Coronary artery (tissue), 2 donors: ENCODE measurements around the gene ATOX1.
A peak's percentile ranks its signal among the peaks of the same experiment; 100 is the strongest.

Source experiments
- DNase-seq: peaks from one replicate; pipeline ENCODE4 v3.0.0-alpha.2; 2017; ENCODE audit warnings: low spot score
- H3K27ac ChIP-seq, 2 donors: fragments of 200-600 bp; sonication (generic); one replicate each; pipeline ENCODE4 v1.5.1; 2016 to 2019
- H3K4me3 ChIP-seq: fragments of 200-600 bp; sonication (generic); 2 replicates; pipeline ENCODE4 v1.5.1; 2016; ENCODE audit warnings: mild to moderate bottlenecking, moderate library complexity
- TF ChIP-seq, protein P1 (sequence below): fragments of 200-600 bp; sonication (generic); IDR thresholded peaks from one replicate; pipeline ENCODE4 v1.5.1; 2019; ENCODE audit warnings: antibody characterized with exemption

Gene ATOX1

DNA sequence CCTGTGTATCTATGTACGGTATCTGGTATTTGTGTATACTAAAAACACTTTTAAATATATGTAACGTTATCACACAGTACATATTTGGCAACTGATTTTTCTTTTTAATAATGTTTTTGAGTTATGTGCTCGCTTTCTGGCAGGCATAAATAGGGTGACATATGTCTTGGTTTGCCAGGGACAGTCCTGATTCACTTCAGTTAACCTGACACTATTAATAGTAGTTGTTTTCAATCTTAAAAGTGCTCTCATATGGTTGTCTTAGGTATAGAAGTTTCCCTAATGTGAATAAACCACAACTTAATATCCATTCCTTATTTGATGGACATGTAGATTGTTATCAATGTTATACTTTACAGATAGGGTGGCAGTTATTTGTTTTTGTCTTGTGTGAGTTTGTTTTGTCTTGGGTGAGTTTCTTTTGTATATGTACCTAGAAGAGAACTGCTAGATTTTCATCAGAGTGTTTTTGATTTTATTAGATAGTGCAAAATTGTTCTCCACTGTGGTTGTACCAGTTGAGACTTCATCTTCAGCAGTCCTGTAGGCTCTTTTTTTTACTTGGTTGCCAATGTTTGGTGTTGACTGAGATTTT is 21.2 kb upstream of the ATOX1 start:
- DNase-seq = no peak
- Histone ChIP-seq H3K4me3 (no peak overlapping the region), H3K27ac (no peak overlapping the region)
- TF ChIP-seq, protein P1, sequence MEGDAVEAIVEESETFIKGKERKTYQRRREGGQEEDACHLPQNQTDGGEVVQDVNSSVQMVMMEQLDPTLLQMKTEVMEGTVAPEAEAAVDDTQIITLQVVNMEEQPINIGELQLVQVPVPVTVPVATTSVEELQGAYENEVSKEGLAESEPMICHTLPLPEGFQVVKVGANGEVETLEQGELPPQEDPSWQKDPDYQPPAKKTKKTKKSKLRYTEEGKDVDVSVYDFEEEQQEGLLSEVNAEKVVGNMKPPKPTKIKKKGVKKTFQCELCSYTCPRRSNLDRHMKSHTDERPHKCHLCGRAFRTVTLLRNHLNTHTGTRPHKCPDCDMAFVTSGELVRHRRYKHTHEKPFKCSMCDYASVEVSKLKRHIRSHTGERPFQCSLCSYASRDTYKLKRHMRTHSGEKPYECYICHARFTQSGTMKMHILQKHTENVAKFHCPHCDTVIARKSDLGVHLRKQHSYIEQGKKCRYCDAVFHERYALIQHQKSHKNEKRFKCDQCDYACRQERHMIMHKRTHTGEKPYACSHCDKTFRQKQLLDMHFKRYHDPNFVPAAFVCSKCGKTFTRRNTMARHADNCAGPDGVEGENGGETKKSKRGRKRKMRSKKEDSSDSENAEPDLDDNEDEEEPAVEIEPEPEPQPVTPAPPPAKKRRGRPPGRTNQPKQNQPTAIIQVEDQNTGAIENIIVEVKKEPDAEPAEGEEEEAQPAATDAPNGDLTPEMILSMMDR = no peak

DNA sequence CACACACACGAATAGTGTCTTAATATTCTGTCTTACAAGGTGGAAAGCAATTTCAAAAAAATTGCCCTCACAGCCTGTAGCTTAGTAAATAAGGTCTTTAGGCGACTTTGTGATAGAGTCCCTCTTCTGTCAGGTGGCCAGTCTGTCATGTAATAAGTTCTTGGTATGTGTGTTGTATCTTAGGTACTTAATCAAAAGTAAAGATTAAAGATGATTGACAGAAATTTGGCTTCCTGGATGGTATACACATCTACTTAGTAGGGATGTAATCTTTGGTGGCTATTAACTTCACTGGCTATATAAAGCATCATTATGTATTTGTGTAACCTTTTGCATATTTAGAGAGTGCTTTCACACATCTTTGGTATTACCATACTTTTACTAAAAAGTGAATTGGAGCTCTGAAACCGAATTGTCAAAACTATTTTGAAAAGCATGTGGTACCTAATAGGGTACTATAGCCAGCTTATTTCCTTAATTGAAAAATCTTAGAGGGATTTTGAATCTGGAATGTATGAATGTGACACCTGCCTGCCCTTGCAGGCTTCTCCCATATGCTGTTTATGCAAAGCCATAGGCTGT is 16.7 kb upstream of the ATOX1 start:
- TF ChIP-seq, protein P1 = no peak
- H3K4me3 ChIP-seq = peak overlapping the region; percentile 91
- H3K27ac ChIP-seq = peak overlapping the region in 1 of 2 donors; percentile 39
- no peak for DNase-seq

DNA sequence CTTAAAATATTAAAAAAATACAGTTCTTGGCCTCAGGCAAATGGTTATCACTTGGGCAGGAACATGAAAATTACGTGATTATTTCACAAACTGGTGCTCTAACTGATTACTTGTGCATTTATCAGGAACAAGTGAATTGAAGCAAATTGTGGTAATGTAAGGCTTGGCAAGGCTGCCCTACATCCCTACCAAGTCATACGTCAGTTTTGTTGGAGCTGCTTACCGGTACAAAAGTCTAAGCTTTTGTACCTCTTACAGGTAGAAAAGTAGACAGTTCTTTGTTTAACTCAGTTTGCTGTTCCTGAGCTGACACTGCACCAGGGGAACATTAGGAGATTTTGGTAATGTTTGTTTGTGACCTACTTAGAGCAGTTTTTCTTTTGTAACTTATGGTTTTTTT is 15.5 kb upstream of the ATOX1 start:
- TF ChIP-seq, protein P1 = no peak
- peak overlapping the region; percentile 91 for H3K4me3 ChIP-seq
- DNase-seq = no peak
- H3K27ac ChIP-seq = peak overlapping the region; percentile 94 to 96

DNA sequence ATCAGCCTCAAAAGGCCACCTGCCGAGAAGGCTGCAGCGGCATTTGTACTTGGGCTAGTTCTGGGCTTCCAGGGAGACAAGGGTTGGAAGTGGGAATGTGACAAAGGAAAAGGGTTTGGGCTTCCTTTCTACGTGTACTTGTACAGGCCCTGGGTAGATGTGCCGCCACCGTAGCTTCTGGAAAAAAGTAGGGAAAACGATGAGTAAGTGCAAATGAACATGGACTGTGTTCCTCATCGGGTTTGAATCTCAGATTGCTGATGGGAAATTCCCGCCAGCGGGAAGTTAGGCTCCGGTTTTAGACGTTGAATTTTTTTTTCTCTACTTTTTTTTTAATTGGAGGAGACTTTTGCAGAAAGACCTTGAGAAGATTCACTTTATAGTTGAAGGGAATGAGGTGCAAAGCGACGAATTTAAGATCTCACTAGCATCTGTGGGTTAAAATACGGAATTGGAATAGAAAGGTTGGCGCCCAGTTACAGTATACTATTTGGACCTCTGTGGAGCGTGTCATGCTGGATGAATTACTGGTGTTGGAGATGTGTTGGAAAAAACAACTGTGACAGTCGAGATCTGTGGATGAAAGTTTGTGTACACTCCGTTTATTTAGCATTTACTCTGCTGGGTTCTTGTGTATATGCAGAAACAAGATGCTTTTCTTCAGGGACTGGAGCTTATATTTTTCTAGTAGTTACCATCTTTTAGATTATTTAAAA is 14.6 kb upstream of the ATOX1 start:
- TF ChIP-seq, protein P1 = no peak
- no peak for DNase-seq
- peak overlapping the region; percentile 91 for H3K4me3 ChIP-seq
- H3K27ac ChIP-seq = peak overlapping the region; percentile 94 to 96

DNA sequence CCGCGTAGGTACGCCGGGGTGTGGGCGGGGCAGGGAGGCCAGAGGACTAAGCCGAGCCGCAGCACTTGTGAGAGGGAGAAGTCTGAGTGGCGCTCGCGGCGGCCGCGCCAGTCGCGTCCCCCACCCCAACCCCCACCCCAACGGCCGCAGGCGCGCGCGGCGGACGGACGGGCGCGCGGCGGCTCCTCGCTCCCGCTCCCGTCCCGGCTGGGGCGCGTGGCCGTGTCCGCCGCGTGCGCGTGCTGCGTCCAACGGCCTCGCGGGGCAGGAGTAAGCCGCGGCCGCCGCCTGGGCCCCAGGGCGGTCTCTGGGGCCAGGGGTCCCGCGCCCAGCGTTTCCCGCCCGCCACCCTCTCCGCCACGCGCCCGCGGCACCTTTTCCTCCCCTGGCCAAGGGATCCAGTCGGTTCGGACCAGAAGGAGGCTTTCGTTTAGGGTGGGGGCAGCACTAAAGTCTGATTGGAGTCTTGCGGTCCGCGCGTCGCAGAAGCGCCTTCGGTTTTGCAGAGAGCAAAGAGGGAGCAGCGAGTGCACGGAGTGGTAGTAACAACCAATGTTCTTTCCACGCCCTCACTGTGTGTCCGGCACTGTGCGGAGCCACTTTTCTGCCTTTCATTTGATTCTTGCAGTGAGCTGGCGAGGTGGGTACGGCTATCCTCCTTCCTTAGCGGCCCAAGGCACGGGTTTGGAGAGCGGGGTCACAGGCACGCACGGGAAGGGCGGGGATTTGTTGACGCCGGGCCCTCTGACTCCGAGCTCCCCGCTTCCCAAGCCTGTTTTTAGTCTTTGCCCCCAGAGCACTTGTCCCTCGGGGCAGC is 13.8 kb upstream of the ATOX1 start:
- peak; percentile 84 for DNase-seq
- Histone ChIP-seq H3K4me3 (peak overlapping the region; percentile 91), H3K27ac (peak overlapping the region; percentile 94 to 96)
- TF ChIP-seq, protein P1 = no peak

DNA sequence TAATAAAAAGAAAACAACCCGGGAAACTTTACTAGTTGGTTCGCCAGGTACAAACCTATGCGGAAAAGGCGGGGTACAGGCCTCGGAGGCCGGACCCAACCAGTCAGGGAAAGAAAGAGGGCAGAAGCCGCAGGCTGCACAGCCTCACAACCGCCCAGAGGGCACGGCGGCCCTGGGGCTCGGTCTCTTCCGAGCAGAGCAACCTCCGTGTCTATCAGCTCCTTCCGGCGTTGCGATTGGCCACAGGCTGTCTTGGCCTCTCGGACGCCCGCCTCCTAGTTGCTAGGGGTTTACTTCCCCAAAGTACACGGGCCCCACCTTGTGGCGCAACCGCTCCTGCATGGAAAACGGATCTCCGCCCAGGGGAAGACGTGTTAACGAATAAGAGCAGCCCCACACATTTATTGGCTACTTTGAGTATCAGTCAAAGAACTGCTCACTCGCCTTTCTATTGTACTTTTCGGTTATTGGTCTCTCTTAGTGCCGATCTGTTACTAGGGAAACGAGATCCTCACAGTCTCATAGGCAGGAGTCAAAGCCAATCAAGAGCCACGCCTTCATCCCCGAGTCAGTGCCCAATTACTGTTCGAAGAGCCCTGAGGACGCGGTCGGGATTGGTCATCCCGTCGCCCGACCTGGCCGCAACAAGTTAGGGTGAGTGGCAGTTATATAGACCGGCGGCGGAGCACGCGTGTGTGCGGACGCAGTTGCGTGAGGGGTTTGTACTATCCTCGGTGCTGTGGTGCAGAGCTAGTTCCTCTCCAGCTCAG is 13.0 kb upstream of the ATOX1 start, which contains the start of gene G3BP1:
Gene G3BP1 (plus strand): TSS at position 696 of the 770 bp plus-strand sequence. CDS start 14,667 bp downstream, outside the sequence.
- TF ChIP-seq, protein P1 = peak; percentile 37
- DNase-seq = peak; percentile 100
- Histone ChIP-seq H3K4me3 (peak within 1 kb of the TSS; percentile 91), H3K27ac (peak within 1 kb of the TSS; percentile 96 to 97)
